ENCODE measurements around the gene KRTAP26-1. TPM values are rescaled to one million over a fixed set of nuclear protein-coding genes. Genes with fewer than 3 reads are reported as not detected.

KRTAP26-1 gene
- total and polyA plus RNA-seq, 2 of the 4 experiments (the other 2 are of a cell fraction) = not detected

DNA sequence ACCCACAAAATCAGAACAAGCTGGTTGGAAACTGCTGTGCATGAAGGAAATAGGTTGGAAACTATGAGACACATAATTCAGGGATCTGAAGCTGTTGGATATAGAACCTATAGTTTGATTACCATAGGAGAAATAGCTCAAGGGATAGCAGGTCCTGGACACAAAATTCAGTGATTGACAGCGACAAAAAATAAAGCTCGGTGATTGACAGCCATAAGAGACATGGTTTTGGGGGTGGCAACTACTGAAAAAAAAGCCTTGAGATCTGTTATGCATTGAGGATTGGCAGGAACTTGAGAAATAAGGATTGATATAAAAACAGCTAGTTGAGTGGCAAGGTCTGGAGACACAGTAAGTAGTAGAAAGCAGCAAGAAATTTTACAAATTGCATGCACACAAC is 30.9 kb downstream of the KRTAP26-1 start, which contains the start of gene KRTAP25-1:
Gene KRTAP25-1 (minus strand): TSS at position 300 of the 400 bp plus-strand sequence. CDS start 24 bp downstream, at position 276.
- Histone ChIP-seq H4K8ac (ENCODE audit: low read depth in 2 of 2, low read length in 2 of 2) (no peak within 1 kb of the TSS), H3K9me3 (ENCODE audit: control insufficient read depth, insufficient read depth, low read length) (peaks cover 2% of the 10 kb centered on the region; the same call in 1 of the 2 replicates), H3K4me1 (ENCODE audit: control insufficient read depth, insufficient read depth, low read length) (no peaks in the 10 kb centered on the region), H3K14ac (replicated peaks; ENCODE audit: low read depth, low read length) (no peak within 1 kb of the TSS), H2BK15ac (ENCODE audit: low read depth, low read length) (no peak within 1 kb of the TSS), H2BK120ac (ENCODE audit: low read depth, low read length) (no peak within 1 kb of the TSS), H3K18ac (ENCODE audit: low read depth, low read length) (no peak within 1 kb of the TSS), H3K36me3 (ENCODE audit: control insufficient read depth, insufficient read depth, low read length) (no peaks in the 10 kb centered on the region), H3K79me1 (ENCODE audit: low read depth in 1 of 2, low read length in 2 of 2) (no peaks in the 10 kb centered on the region), H2BK5ac (ENCODE audit: low read depth, low read length, poor library complexity, severe bottlenecking) (no peak within 1 kb of the TSS), H3K4me2 (ENCODE audit: low read depth, low read length) (no peak within 1 kb of the TSS), H3K4me3 (ENCODE audit: insufficient read depth, low read depth, low read length) (no peak within 1 kb of the TSS), H3K27me3 (ENCODE audit: control insufficient read depth, insufficient read depth, low read length) (no peaks in the 10 kb centered on the region), H2AK5ac (ENCODE audit: low read depth, low read length) (no peak within 1 kb of the TSS), H3K9me1 (ENCODE audit: insufficient read depth, low read length) (no peaks in the 10 kb centered on the region), H4K20me1 (ENCODE audit: insufficient read depth, low read length) (no peaks in the 10 kb centered on the region), H2AK9ac (replicated peaks; ENCODE audit: low read depth, low read length, poor library complexity) (no peak within 1 kb of the TSS), H3K9ac (ENCODE audit: low read depth, low read length) (no peak within 1 kb of the TSS), H2BK20ac (ENCODE audit: low read depth, low read length) (no peak within 1 kb of the TSS), H3K23ac (ENCODE audit: low read depth, low read length) (no peak within 1 kb of the TSS), H2AFZ (replicated peaks; ENCODE audit: low read length, poor library complexity) (no peak within 1 kb of the TSS), H4K91ac (ENCODE audit: insufficient read depth, low read depth, low read length) (no peak within 1 kb of the TSS), H4K5ac (ENCODE audit: low read depth, low read length) (no peak within 1 kb of the TSS), H3K56ac (ENCODE audit: extremely low read depth, insufficient read depth, low read length) (no peak within 1 kb of the TSS), H3K27ac (ENCODE audit: insufficient read depth, low read length) (no peak within 1 kb of the TSS), H3K4ac (ENCODE audit: low read depth, low read length) (no peak within 1 kb of the TSS)
- no peak for DNase-seq
- CTCF ChIA-PET = interaction anchor here (1.1 kb wide), 1 partner anchor 9 kb away, joined by 3 read pairs; no protein-coding TSS in a partner anchor
- ATAC-seq (ENCODE audit: low read depth) = no peak
- intact Hi-C loops (cut with micrococcal nuclease) (no loop called here), in situ Hi-C loops (cut with MboI; ENCODE audit: low sequenced_read_pairs) (no loop called here), dilution Hi-C loops (cut with HindIII; ENCODE audit: low sequenced_read_pairs, unreplicated experiment) (no loop called here)
- TF ChIP-seq, protein P1, sequence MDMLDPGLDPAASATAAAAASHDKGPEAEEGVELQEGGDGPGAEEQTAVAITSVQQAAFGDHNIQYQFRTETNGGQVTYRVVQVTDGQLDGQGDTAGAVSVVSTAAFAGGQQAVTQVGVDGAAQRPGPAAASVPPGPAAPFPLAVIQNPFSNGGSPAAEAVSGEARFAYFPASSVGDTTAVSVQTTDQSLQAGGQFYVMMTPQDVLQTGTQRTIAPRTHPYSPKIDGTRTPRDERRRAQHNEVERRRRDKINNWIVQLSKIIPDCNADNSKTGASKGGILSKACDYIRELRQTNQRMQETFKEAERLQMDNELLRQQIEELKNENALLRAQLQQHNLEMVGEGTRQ (IDR thresholded peaks at IDR 0.05; ENCODE audit: low read depth, low read length) = no peak
- TF ChIP-seq MXI1 (IDR thresholded peaks at IDR 0.05; ENCODE audit: borderline replicate concordance, low read depth, low read length) (no peak), BHLHE40 (IDR thresholded peaks at IDR 0.05; ENCODE audit: low read depth, low read length) (no peak), POLR2A (IDR thresholded peaks at IDR 0.05; ENCODE audit: low read depth, low read length) (no peak), SMC3 (IDR thresholded peaks at IDR 0.05; ENCODE audit: low read depth, low read length) (no peak), CHD1 (IDR thresholded peaks at IDR 0.05; ENCODE audit: low read depth, low read length) (no peak), NFE2L2 (IDR thresholded peaks at IDR 0.05; ENCODE audit: low read depth, low read length) (no peak), RFX5 (IDR thresholded peaks at IDR 0.05; ENCODE audit: low read depth, low read length) (no peak), RAD21 (IDR thresholded peaks at IDR 0.05; ENCODE audit: low read length) (no peak), MAFK (IDR thresholded peaks at IDR 0.05; ENCODE audit: low read depth, low read length) (no peak), RCOR1 (IDR thresholded peaks at IDR 0.05; ENCODE audit: insufficient replicate concordance, low read length) (no peak), FOS (IDR thresholded peaks at IDR 0.05; ENCODE audit: low read depth, low read length) (no peak), CEBPB (IDR thresholded peaks at IDR 0.05; ENCODE audit: low read depth, low read length) (no peak), ELK1 (IDR thresholded peaks at IDR 0.05; ENCODE audit: borderline replicate concordance, low read depth, low read length) (no peak)
- no CpG with 5 or more reads among the region's 2 CpGs for WGBS, 2 experiments (ENCODE audit: extremely low coverage in 2 of 2, insufficient read length in 1 of 2)
- BruUV-seq (replicated peaks) = no TSS peak
- POLR2A ChIA-PET (ENCODE audit: unreplicated experiment) = no interaction called here

Measured in IMR-90 (cell line).